Activated T-cell treated with anti-CD3 and anti-CD28 coated beads for 24 hours (primary cell): ENCODE measurements around the gene ALG1.
"Not testable (repeated sequence)": the region's sequence is repeated elsewhere in the genome, so short reads cannot be mapped to it uniquely, and the experiment has no call there.

ENCODE experiments used
- DNase-seq: peaks from one replicate; pipeline ENCODE4 v3.0.0-alpha.2; 2020; ENCODE audit warnings: low read depth

Gene ALG1

DNA sequence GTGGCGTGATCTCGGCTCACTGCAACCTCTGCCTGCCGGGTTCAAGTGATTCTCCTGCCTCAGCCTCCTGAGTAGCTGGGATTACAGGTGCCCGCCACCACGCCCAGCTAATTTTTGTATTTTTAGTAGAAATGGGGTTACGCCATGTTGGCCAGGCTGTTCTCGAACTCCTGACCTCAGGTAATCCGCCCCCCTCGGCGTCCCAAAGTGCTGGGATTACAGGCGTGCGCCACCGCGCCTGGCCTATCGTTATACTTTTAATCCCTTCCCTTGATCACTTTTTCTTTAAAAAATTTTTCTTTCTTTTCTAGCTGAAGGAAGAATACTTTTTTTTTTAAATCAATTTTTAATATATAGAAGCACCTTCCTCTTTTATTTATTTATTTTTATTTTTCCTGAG lies 2.1 kb downstream of the ALG1 start:
- not testable (repeated sequence) for DNase-seq

DNA sequence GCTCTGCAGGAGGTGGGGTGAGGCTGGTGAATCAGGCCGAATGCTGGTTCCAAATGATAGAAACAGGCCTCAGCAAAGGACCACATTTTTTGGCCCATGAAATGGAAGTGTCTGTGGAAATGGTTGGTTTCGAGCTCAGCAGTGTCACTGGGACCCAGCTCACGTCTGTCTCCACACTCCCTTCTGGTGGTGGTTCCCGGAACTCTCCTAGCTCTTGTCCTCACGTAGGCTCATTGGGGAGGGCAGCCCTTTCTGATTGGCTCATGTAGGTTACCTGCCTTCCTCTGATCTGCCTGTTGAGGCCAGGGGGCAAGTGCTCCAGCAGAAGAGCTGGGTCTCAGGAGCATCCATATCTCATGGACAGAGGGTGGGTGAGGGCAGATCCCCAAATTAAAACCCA lies 4.0 kb downstream of the ALG1 start:
- DNase-seq, result no peak

DNA sequence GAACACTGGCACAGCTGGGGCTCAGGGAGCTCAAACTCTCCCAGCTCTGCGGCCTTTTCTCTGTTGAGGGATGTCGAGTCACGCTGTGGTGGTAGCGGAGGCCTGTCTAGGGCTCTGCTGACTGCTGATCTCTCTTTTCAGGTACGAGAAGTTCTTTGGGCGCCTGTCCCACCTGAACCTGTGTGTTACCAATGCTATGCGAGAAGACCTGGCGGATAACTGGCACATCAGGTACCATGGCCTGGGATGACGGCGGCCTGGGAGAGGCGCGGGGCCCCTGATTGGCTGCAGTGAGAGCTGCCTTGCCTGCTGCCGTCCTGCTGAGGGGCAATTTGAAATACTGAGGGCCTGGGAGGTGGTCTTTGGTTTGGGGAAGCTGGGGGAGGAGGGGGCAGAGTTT lies 5.7 kb downstream of the ALG1 start:
- DNase-seq, result no peak

DNA sequence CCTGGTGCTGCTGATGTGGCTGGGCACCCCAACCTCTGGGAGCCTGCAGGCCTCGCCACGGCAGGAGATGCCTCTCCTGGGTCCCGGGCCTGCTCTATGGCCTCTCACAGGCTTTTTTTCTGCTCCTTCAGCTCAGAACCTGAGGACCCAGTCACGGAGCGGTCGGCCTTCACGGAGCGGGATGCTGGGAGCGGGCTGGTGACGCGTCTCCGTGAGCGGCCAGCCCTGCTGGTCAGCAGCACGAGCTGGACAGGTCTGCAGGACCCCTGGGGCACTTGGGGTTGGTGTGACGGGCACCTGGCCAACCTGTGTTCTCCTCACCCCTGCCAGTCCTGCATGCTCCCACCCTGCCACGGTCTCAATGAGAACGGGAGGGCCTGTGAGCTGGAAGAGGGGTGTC lies 7.0 kb downstream of the ALG1 start:
- DNase-seq, result no peak

DNA sequence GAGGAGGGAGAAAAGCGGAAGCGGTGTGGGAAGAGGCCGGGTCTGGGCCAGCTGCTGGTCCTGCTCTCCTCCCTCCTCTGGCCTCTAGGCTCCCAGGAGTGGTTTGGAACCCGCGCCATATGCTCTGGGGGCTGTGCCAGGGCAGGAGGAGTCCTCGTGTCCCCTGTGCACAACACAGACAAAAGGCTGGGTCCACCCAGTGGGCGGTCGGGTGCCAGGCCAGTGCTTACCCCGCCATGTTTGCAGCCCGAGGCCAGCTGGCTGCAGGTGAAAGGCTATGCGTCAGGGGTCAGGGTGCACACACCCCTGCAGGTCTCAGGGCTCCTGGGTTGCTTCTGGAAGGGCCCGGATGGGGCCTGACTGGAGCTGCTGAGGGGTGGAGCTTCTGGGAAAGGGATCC lies 8.8 kb downstream of the ALG1 start:
- DNase-seq, result not testable (repeated sequence)

DNA sequence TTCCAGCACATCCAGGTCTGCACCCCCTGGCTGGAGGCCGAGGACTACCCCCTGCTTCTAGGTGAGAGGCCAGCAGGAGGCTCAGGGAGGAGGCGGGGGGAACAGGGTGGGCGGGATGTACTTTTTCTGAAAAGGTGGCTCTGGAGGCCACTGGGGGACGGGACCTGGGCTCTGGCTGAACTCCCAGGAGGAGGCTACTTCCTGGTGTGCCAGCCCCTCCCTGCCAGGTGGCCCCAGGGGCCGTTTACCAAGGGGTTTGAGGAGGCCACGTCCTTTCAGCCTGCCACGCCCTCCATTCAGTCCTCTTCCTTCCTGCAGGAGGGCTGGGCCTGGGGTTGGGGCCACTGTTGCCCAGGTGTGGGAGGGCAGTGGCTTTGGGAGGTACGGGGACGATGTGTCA lies 9.4 kb downstream of the ALG1 start:
- not testable (repeated sequence) for DNase-seq

DNA sequence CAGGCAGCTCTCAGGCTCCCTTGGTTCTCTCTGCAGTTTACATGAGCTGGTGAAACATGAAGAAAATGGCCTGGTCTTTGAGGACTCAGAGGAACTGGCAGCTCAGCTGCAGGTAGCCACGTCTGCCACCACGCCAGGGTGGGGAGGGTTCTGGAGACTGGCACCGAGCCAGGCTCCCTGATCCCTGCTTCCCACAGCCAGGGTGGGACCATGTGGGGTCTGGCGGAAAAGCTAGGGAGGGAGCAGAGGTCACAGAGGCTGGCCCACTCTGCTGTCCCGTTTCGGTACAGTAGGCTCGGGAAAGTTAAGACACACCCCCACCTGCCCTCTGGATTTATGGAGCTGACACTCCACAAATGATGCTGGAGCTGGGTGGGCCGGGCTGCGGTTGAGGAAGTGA lies 12.0 kb downstream of the ALG1 start:
- not testable (repeated sequence) for DNase-seq

DNA sequence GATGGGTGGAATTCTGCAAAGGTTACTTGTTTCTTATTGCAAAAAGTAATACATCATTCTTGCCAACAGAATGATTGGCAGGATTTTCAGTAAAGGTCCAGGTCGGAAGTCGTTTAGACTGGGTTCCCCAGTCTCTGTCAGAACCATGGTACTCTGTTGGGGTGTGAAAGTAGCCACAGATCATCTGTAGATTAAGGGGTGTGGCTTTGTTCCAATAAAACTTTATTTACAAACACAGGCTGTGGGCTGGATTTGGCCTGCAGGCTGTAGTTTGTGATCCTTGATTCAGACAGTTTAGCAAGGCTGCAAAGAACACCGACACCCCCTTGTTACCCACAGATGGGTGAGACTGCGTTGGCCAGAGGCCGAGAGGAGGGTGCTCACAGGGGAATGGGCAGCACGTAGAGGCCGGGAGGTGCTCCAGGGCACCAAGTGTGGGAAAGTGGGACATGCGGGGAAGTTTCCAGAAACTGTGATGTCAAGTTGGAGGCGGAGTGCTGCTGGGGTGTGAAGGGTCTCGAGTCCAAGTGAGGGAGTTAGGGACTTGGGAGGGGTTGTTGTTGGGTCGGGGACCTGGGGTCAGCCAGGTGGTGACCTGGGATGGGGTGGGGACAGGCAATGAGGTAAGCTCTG lies 12.6 kb downstream of the ALG1 start:
- DNase-seq, result not testable (repeated sequence)

DNA sequence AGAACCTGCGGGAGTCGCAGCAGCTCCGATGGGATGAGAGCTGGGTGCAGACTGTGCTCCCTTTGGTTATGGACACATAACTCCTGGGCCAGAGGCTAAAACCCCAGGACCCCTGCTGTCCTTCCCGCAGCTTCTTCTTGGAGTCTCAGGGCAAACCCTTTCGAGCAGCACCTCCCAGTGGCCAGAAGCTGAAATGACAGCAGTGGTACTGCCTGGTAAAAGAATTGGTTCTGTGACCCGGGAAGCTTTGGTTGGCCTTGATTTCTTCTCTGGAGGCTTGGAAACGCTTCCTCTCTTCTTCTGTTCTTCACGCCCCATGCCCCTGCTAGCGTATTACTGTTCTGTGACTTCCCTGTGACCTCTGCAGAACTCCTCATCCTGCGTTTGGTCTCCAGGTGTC lies 13.2 kb downstream of the ALG1 start:
- DNase-seq, result peak; percentile 45

DNA sequence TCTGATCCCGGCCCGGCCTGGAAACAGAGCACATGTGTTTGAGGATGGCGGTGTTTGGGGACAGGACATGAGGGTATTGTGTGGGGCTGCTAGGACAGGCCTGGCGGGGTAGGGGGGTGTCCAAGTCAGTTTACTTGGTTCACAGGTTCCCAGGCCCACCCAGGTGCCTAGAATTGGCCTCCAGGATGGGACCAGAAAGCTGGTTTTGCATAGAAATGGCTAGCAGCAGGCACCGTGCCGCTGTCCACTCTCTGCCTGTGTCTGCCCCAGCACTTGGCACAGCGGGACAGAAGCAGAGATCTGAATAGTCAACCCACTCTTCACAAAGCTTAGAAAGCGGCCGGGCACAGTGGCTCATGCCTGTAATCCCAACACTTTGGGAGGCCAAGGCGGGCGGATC lies 14.1 kb downstream of the ALG1 start:
- not testable (repeated sequence) for DNase-seq

DNA sequence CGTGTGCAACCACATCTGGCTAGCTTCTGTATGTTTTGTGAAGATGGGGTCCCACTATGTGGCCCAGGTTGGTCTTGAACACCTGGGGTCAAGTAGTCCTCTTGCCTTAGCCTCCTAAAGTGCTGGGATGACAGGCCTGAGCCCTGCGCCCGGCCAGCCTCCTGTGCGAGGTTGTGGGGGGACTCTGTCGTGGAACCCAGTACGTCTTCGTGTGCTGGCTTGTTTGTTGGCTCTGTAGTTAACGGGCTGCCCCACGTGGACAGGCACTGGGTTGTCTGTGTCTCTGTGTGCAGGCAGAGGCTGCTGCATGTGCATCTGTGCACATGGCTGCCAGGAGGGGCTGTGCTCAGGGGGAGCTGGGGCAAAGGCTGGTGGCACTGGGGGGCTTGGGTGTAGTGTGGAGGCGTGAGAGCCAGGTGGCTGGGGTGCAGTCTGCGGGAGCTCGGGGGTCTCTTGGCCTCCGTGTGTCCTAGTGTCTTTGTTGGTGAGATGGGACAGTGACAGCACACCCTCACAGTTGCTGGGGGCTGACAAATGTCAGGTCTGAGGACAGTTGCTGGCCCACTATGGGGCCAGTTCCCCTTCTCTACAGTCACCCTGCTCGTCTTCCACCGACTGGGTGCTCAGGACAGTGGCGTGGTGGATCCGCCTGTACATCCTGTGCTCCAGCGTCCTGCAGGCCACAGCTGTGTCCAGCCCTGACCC lies 16.6 kb downstream of the ALG1 start:
- DNase-seq, result not testable (repeated sequence)

DNA sequence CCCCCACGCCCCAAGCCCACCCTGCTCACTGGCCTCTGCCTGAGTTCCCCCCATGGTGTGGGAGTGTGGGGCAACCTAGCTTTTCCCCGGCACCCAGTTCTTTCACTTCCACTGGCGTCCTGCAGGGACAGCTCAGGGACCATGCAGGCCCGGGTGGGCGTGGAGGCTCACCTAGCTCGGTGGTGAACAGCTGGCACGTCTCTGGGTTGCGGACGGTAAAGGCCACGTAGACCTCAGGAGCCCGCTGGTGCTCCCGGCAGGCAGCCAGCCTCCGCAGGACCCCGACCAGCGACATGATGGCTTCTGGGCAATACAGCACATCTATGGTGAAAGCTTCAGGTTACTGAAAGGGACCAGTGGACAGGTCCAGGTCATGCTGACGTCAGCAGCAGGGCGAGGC lies 17.3 kb downstream of the ALG1 start:
- DNase-seq, result not testable (repeated sequence)

DNA sequence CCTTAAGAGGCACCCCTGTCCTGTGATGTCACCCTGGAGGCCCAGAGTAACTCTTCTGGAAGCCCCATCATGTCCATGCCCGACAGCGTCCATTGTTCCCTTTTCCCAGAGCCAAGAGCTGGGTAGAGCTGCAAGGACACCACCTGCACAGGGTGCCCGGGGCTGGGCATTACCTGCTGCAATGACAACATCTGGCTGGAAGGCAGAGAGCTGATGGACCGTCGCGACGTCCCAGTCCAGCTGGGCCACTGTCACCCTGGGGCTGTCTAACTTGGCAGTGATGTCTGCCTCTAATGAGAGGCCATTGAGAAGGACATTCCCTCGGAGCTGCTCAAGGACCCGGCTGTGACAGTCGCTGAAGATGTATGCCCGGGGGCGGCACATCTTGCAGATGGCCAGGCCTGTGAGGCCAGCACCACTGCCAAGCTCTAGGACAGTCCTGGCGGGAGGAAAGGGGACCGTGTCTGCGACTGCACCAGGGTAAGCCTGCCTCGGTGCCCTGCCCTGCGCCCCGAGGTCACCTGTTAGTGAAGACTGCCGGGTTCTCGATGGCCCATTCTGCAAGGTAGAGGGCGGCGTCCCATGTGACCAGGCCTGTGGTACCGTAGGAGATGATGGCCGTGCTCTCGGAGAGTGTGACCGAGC lies 18.4 kb downstream of the ALG1 start:
- DNase-seq, result not testable (repeated sequence)

DNA sequence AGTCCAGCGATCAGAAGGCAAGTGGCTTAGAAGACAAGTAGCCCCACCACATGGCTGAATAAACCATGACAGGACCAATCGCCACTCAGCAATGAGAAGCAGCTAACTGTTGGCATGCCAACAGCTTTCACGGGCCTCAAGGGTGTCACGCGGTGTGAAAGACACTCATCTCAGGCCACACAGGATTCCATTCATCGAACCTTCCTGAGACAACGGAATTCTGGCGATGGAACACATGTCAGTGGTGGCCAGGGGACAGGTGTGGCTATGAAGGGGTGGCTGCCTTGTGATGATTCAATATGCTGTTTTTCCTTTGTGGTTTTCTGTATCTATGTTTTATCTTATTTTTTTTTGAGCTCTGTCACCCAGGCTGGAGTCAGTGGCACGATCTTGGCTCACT lies 18.9 kb downstream of the ALG1 start:
- DNase-seq, result not testable (repeated sequence)

DNA sequence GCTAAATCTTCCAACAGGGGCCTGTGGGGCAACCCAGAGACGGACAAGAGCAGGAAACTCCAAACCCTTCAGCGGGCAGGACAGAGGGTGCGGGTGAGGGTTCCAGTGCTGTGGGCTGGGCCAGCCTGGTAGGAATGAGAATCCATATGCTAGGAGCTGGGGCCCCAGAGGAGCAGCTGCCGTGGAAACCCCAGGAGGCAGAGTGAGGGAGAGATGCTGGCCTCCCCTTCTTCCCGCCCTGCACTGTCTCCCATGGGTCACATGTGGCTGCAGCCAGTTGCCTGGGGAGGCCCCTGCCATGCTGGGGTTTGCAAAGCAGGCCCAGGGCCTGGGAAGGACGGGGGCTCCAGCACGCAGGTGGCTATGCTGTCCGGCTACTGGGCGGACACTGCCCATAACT lies 21.4 kb downstream of the ALG1 start:
- DNase-seq, result not testable (repeated sequence)

DNA sequence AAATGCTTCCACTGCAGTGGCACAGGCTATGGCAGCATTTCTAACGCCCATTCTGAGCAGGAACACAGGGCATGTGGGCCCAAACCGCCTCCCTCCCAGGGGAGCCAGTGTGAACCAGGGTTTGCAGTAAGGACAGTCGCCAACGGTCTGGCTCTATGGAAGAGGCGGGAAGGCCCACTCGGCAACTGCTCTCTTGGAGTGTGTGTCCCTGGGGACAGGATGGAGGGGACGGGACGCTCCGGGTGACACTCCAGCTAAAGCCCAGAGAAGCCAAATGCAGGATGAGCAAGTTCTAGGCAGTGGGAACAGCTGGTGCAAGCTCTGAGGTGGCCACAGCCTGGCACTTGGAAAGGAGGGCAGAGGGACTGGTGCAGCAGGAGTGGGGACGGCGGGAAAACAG lies 22.1 kb downstream of the ALG1 start:
- not testable (repeated sequence) for DNase-seq

DNA sequence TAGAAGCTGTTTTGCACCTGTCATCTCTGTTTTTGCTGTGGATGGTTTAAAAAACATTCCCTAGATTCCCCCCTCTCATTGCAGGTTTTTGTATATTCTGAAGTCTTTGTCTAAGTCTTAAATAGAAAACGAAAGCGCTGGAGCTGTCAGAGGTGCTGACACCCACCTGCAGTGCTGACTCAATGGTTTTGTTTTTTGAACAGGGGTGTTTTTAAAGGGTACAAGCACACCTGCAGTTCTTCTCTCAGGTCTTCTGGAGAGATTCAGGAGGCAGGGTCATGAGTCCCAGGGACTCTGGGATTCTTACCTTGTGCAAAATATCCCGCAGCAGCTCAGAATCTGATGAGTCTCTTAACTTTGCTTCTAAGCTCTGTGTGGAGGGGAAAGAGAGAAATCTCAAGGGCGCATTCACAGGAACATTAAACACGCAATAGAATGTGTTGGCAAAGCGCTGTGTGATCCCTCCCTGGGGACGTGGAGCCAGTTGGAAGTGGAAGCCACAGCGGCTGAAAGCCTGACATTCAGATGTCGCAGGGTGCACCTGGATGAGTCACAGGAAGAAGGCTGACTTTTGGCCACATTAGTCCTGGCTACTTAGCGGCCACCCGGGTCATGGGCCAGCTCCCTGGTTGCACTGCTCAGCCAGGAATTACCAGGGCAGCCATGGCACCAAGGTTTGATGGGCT lies 23.6 kb downstream of the ALG1 start:
- not testable (repeated sequence) for DNase-seq

DNA sequence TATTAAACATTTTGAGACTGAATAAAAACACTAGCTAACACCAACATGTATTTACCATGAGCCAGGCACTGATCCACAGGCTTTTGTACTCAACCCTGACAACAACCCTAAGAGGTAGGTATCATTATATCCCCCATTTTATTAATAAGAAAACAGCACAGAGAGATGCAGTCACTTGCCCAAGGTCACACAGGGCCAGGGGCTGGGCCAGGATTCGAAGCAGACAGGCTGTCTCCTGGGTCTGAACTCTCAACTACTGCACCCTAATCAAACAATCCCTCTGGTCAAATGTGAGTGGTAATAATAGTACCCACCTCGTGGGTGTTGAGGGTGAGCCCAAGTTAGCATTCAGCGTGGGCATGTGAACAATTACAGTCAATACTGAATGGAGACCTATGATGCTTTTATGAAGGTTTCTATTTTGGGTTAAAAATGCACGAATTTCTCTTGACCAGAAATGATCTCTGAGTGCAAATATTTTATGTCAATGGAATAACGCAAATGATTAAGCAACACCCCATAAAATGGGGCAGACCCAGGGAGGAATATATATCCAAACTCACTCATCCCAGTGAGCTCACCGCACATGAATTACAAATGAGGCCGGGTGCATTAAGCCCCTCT lies 24.9 kb downstream of the ALG1 start:
- not testable (repeated sequence) for DNase-seq

DNA sequence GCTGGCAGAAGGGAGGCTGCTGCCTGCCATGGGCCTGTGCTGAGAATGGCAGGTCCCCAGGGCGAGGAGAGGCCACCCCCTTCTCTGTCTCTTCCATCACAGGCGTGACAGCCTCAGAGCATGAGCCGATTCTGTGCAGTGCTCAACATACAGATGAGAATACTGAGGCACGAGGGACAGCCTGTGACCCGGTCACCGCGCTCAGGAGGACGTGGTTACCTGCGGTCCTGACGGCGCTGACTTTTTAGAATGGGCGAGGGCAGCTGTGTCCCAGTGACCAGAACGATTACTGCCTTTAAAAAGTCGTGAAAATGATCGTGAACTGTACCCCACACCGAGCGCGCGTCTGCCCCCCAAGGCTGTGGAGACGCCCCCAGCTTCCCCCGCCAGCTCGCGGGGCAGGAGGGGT lies 25.4 kb downstream of the ALG1 start:
- peak; percentile 28 for DNase-seq

DNA sequence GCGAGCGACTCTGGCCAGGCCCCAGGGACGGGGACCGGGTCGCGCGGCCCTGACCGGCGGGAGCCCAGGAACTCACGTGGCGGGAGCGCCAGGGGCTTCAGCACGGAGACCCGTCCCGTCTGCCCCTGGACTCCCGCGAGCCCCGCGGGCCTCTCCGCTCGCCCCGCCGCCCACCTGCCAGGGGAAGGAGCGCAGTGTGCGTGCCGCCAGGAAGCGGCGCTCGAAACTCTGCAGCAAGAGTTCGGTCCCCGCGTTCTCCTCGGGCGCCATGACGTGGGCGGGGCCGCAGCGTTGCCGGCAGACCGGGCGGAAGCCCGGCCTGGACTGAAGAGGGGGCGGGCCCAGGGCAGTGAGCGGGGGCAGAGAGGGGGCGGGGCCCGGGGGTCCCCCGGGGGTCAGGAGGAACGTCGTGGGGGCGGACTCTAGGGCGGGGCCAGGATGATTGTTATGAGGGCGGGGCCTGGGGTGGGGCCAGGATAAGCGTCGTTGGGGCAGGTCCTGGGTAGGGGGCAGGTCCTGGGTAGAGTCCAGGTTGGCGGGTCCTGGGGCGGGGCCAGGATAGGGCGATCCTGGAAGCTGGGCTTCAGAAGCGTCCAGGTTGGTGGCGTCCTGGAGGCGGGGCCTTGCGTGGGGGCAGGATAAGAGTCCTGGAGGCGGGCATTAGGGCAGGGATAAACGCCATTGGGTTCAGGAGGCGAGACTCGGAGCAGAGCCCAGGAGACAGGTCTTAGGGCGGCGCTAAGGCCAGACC lies 26.0 kb downstream of the ALG1 start, which contains the start of gene EEF2KMT:
TSS of gene EEF2KMT (minus strand) at position 326 of the 751 bp plus-strand sequence. CDS start at position 270, 56 bp downstream.
- DNase-seq, result peak; percentile 96
